HEK293 (cell line): ENCODE measurements around the gene DUSP14.

Experiments
- CTCF ChIA-PET: fragments of 350-600 bp; formaldehyde crosslinking; extraction: SDS; loops from one replicate; lab custom pipeline; 2021; ENCODE audit warnings: antibody characterized with exemption; lab: Yijun Ruan, JAX
- POLR2A ChIA-PET: fragments of 300-600 bp; formaldehyde crosslinking; extraction: SDS; loops from one replicate; lab custom pipeline; 2020; ENCODE audit warnings: antibody characterized with exemption, inconsistent platforms; lab: Yijun Ruan, JAX
- H3K27ac ChIP-seq: fragments of 200-500 bp; sonication (Bioruptor generic); 2 replicates; pipeline ENCODE4 v1.5.1; 2014; ENCODE audit warnings: low read depth, low read length, control low read depth, inconsistent platforms; ENCODE audit errors: extremely low read depth
- H3K36me3 ChIP-seq, 2 experiments: fragments of 200-500 bp in 1 of 2; sonication (Bioruptor generic) in 1 of 2; 1 replicate in 1 of 2; 2 replicates in 1 of 2; pipeline ENCODE4 v1.5.1; 2014 to 2017; ENCODE audit warnings: inconsistent platforms in 2 of 2, low read length in 2 of 2; ENCODE audit not compliant: control insufficient read depth in 2 of 2, insufficient read depth in 1 of 2
- H3K4me1 ChIP-seq: fragments of 200-500 bp; sonication (Bioruptor generic); 2 replicates; pipeline ENCODE4 v1.5.1; 2014; ENCODE audit warnings: mild to moderate bottlenecking, low read length, inconsistent platforms; ENCODE audit not compliant: control insufficient read depth, insufficient read depth
- H3K4me3 ChIP-seq: 2 replicates; pipeline ENCODE4 v1.5.1; 2011; ENCODE audit warnings: low read depth, mild to moderate bottlenecking, control low read depth, low read length, moderate library complexity
- H3K9me3 ChIP-seq: fragments of 200-500 bp; sonication (Bioruptor generic); 2 replicates; pipeline ENCODE4 v1.5.1; 2014; ENCODE audit warnings: low read depth, low read length, inconsistent platforms; ENCODE audit not compliant: control insufficient read depth, insufficient read depth
- MYNN ChIP-seq: fragments of 450-650 bp; formaldehyde crosslinking; IDR thresholded peaks from 2 replicates; pipeline ENCODE4 v1.5.1; 2016; ENCODE audit warnings: missing biosample characterization, missing genetic modification characterization, borderline replicate concordance
- MZF1 ChIP-seq: fragments of 450-650 bp; formaldehyde crosslinking; IDR thresholded peaks from 2 replicates; pipeline ENCODE4 v1.5.1; 2017; ENCODE audit warnings: missing biosample characterization, missing genetic modification characterization, borderline replicate concordance
- OSR2 ChIP-seq: fragments of 450-650 bp; formaldehyde crosslinking; IDR thresholded peaks from 2 replicates; pipeline ENCODE4 v1.5.1; 2016; ENCODE audit warnings: missing biosample characterization, missing genetic modification characterization
- PRDM1 ChIP-seq: fragments of 450-650 bp; formaldehyde crosslinking; IDR thresholded peaks from 2 replicates; pipeline ENCODE4; 2016; ENCODE audit warnings: missing biosample characterization, missing genetic modification characterization
- RBAK ChIP-seq: fragments of 450-650 bp; formaldehyde crosslinking; IDR thresholded peaks from 2 replicates; pipeline ENCODE4 v1.5.1; 2016; ENCODE audit warnings: missing biosample characterization, missing genetic modification characterization
- REPIN1 ChIP-seq: fragments of 450-650 bp; formaldehyde crosslinking; IDR thresholded peaks from 2 replicates; pipeline ENCODE4 v1.5.1; 2017; ENCODE audit warnings: missing biosample characterization, missing genetic modification characterization, low read depth
- SCRT1 ChIP-seq: fragments of 450-650 bp; formaldehyde crosslinking; IDR thresholded peaks from 2 replicates; pipeline ENCODE4 v1.5.1; 2016; ENCODE audit warnings: missing biosample characterization, missing genetic modification characterization, borderline replicate concordance
- TCF7L2 ChIP-seq: IDR thresholded peaks from 2 replicates; pipeline ENCODE4 v1.6.1; 2011; ENCODE audit warnings: low read depth, mild to moderate bottlenecking, inconsistent platforms, low read length, moderate library complexity, borderline replicate concordance
- ZFP3 ChIP-seq: fragments of 450-650 bp; formaldehyde crosslinking; IDR thresholded peaks from 2 replicates; pipeline ENCODE4 v1.5.1; 2016; ENCODE audit warnings: low read depth, missing biosample characterization, missing genetic modification characterization
- ZNF221 ChIP-seq: fragments of 450-650 bp; formaldehyde crosslinking; IDR thresholded peaks from 2 replicates; pipeline ENCODE4 v1.5.1; 2017; ENCODE audit warnings: missing biosample characterization, missing genetic modification characterization, borderline replicate concordance
- ZNF24 ChIP-seq: fragments of 450-650 bp; formaldehyde crosslinking; IDR thresholded peaks from 2 replicates; pipeline ENCODE4 v1.5.1; 2016; ENCODE audit warnings: missing biosample characterization, missing genetic modification characterization
- ZNF292 ChIP-seq: fragments of 450-650 bp; formaldehyde crosslinking; IDR thresholded peaks from 2 replicates; pipeline ENCODE4 v1.5.1; 2016; ENCODE audit warnings: low read depth, missing biosample characterization, missing genetic modification characterization, borderline replicate concordance
- ZNF311 ChIP-seq: fragments of 450-650 bp; formaldehyde crosslinking; IDR thresholded peaks from 2 replicates; pipeline ENCODE4 v1.5.1; 2017; ENCODE audit warnings: missing biosample characterization, missing genetic modification characterization, borderline replicate concordance
- ZNF555 ChIP-seq: fragments of 450-650 bp; formaldehyde crosslinking; conservative IDR thresholded peaks from 2 replicates; pipeline ENCODE4 v1.5.1; 2017; ENCODE audit warnings: missing biosample characterization, mild to moderate bottlenecking, missing genetic modification characterization, inconsistent platforms
- ZNF561 ChIP-seq: fragments of 450-650 bp; IDR thresholded peaks from 2 replicates; pipeline ENCODE4 v1.5.1; 2018; ENCODE audit warnings: missing biosample characterization, missing genetic modification characterization, borderline replicate concordance
- ZNF571 ChIP-seq: fragments of 450-650 bp; formaldehyde crosslinking; IDR thresholded peaks from 2 replicates; pipeline ENCODE4 v1.5.0; 2017; ENCODE audit warnings: missing biosample characterization, missing genetic modification characterization
- ZNF664 ChIP-seq: fragments of 450-650 bp; formaldehyde crosslinking; IDR thresholded peaks from 2 replicates; pipeline ENCODE4 v1.5.1; 2016; ENCODE audit warnings: missing biosample characterization, missing genetic modification characterization
- ZNF792 ChIP-seq: fragments of 450-650 bp; formaldehyde crosslinking; IDR thresholded peaks from 2 replicates; pipeline ENCODE4 v1.5.1; 2016; ENCODE audit warnings: missing biosample characterization, missing genetic modification characterization
- ZSCAN4 ChIP-seq: fragments of 450-650 bp; formaldehyde crosslinking; IDR thresholded peaks from 2 replicates; pipeline ENCODE4 v1.5.1; 2017; ENCODE audit warnings: missing biosample characterization, missing genetic modification characterization
- TF ChIP-seq, protein P1 (sequence below): fragments of 450-650 bp; IDR thresholded peaks from 2 replicates; pipeline ENCODE4 v1.5.1; 2018; ENCODE audit warnings: missing biosample characterization, mild to moderate bottlenecking, missing genetic modification characterization
- TF ChIP-seq, protein P2 (sequence below): fragments of 450-650 bp; formaldehyde crosslinking; IDR thresholded peaks from 2 replicates; pipeline ENCODE4 v1.5.1; 2017; ENCODE audit warnings: missing biosample characterization, missing genetic modification characterization
- TF ChIP-seq, protein P3 (sequence below): fragments of 450-650 bp; formaldehyde crosslinking; IDR thresholded peaks from 2 replicates; pipeline ENCODE4 v1.5.1; 2017; ENCODE audit warnings: missing biosample characterization, missing genetic modification characterization
- TF ChIP-seq, protein P4 (sequence below): fragments of 450-650 bp; formaldehyde crosslinking; IDR thresholded peaks from 2 replicates; pipeline ENCODE4 v1.5.1; 2016; ENCODE audit warnings: missing biosample characterization, missing genetic modification characterization

The DUSP14 gene

DNA sequence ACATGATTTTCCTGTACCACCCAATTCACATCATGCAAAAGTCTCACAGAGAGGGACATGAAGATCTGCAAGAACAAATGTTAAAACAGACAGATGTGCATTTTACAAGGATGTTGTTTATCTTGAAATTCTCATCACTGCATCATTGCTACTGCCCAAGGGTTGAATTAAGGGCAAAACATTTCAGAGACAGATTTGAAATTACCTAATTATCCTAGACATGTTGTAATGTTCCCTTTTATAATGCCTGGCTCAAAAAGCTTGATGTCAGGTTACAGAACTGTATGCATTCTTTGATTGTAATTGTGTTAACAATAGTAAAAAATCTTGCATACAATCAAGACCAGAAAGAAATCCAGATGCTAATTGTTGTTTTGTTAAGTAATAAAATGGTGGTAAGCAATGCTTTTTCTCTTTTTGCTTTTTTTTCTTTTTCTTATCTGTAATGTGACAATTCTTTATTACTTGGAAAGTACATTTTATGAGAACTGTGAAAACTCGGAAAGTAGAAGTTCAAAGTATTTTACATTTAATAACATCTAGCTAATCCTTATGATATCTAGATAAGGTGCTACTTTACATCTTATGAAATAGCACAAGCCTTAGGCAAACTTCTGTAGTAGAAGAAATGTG lies 3.6 kb upstream of the DUSP14 start:
- Histone ChIP-seq H3K27ac (no peak overlapping the region), H3K9me3 (no peaks in the 10 kb centered on the region), H3K4me3 (no peak overlapping the region), H3K36me3 (no peaks in the 10 kb centered on the region), H3K4me1 (peaks cover 21% of the 10 kb centered on the region)
- CTCF ChIA-PET, result interaction anchor here (1.2 to 1.4 kb wide), 2 partner anchors 13 to 113 kb away, joined by 3 to 5 read pairs; no protein-coding TSS in a partner anchor
- TF ChIP-seq ZNF792 (tag by site-specific recombination) (no peak), ZNF24 (tag by site-specific recombination) (no peak), ZNF561 (tag by site-specific recombination) (no peak), ZNF221 (no peak), PRDM1 (tag by site-specific recombination) (no peak), ZFP3 (tag by site-specific recombination) (no peak), ZNF555 (tag by site-specific recombination) (no peak), ZNF664 (tag by site-specific recombination) (no peak), SCRT1 (tag by site-specific recombination) (no peak), TCF7L2 (0 out of 2 replicates have a peak, but pooled peaks have one; percentile 22), RBAK (tag by site-specific recombination) (no peak), MZF1 (tag by site-specific recombination) (no peak), REPIN1 (tag by site-specific recombination) (no peak), OSR2 (tag by site-specific recombination) (peak; percentile 22; the same call in 1 of the 2 replicates), ZNF311 (tag by site-specific recombination) (no peak), ZSCAN4 (no peak)
- TF ChIP-seq, protein P1, sequence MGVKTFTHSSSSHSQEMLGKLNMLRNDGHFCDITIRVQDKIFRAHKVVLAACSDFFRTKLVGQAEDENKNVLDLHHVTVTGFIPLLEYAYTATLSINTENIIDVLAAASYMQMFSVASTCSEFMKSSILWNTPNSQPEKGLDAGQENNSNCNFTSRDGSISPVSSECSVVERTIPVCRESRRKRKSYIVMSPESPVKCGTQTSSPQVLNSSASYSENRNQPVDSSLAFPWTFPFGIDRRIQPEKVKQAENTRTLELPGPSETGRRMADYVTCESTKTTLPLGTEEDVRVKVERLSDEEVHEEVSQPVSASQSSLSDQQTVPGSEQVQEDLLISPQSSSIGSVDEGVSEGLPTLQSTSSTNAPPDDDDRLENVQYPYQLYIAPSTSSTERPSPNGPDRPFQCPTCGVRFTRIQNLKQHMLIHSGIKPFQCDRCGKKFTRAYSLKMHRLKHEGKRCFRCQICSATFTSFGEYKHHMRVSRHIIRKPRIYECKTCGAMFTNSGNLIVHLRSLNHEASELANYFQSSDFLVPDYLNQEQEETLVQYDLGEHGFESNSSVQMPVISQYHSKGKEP, result 0 out of 2 replicates have a peak, but pooled peaks have one; percentile 25
- TF ChIP-seq, protein P2, sequence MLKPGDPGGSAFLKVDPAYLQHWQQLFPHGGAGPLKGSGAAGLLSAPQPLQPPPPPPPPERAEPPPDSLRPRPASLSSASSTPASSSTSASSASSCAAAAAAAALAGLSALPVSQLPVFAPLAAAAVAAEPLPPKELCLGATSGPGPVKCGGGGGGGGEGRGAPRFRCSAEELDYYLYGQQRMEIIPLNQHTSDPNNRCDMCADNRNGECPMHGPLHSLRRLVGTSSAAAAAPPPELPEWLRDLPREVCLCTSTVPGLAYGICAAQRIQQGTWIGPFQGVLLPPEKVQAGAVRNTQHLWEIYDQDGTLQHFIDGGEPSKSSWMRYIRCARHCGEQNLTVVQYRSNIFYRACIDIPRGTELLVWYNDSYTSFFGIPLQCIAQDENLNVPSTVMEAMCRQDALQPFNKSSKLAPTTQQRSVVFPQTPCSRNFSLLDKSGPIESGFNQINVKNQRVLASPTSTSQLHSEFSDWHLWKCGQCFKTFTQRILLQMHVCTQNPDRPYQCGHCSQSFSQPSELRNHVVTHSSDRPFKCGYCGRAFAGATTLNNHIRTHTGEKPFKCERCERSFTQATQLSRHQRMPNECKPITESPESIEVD (tag by site-specific recombination), result peak; percentile 94
- POLR2A ChIA-PET, result no interaction called here

DNA sequence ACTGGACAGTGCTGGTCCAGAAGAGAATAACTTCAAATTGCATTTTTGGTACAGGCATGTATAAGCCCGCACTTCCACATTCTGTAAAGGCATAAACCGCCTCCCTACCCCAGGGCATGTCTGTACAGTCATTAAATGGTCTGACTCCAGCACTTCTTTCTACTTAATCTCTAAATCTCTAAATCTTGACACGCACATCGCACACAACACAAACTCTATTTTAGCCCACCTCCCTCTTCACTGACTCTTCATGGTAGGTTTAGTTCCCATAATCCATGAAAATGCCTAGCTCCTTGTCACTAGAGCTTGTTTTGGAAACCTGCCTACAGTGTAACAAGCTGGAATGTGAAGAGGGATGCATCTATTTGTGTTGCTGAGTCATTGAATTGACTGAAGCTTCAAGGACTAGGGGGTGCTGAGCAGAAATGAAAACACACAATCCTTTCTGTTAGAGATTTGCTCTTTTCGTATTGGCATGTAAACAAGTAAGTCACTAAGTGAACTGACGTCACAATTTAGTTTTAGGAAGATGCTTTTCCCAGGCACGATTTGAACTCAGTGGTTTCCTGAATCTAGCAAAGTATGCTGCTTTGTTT lies 1.6 kb upstream of the DUSP14 start:
- ChIA-PET POLR2A (interaction anchor here (0.5 to 1.1 kb wide), 4 partner anchors 26 to 122 kb away, joined by 3 to 8 read pairs (median 4); partner anchors contain the start of genes ACACA, SYNRG and TADA2A), CTCF (interaction anchor here (0.6 to 1.2 kb wide), 3 partner anchors 82 to 114 kb away, joined by 3 to 6 read pairs (median 3); no protein-coding TSS in a partner anchor)
- Histone ChIP-seq H3K36me3 (no peaks in the 10 kb centered on the region), H3K4me3 (no peak overlapping the region; the same call in 1 of the 2 replicates), H3K9me3 (no peaks in the 10 kb centered on the region), H3K27ac (peak overlapping the region; percentile 94), H3K4me1 (peaks cover 21% of the 10 kb centered on the region)
- TF ChIP-seq MYNN (tag by site-specific recombination), result no peak
- TF ChIP-seq ZNF292 (tag by site-specific recombination), result no peak
- TF ChIP-seq, protein P3, sequence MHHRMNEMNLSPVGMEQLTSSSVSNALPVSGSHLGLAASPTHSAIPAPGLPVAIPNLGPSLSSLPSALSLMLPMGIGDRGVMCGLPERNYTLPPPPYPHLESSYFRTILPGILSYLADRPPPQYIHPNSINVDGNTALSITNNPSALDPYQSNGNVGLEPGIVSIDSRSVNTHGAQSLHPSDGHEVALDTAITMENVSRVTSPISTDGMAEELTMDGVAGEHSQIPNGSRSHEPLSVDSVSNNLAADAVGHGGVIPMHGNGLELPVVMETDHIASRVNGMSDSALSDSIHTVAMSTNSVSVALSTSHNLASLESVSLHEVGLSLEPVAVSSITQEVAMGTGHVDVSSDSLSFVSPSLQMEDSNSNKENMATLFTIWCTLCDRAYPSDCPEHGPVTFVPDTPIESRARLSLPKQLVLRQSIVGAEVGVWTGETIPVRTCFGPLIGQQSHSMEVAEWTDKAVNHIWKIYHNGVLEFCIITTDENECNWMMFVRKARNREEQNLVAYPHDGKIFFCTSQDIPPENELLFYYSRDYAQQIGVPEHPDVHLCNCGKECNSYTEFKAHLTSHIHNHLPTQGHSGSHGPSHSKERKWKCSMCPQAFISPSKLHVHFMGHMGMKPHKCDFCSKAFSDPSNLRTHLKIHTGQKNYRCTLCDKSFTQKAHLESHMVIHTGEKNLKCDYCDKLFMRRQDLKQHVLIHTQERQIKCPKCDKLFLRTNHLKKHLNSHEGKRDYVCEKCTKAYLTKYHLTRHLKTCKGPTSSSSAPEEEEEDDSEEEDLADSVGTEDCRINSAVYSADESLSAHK (tag by site-specific recombination), result peak; percentile 83
- no peak for TF ChIP-seq ZNF571
- peak; percentile 88; the same call in 1 of the 2 replicates for TF ChIP-seq ZNF24 (tag by site-specific recombination)
- TF ChIP-seq, protein P4, sequence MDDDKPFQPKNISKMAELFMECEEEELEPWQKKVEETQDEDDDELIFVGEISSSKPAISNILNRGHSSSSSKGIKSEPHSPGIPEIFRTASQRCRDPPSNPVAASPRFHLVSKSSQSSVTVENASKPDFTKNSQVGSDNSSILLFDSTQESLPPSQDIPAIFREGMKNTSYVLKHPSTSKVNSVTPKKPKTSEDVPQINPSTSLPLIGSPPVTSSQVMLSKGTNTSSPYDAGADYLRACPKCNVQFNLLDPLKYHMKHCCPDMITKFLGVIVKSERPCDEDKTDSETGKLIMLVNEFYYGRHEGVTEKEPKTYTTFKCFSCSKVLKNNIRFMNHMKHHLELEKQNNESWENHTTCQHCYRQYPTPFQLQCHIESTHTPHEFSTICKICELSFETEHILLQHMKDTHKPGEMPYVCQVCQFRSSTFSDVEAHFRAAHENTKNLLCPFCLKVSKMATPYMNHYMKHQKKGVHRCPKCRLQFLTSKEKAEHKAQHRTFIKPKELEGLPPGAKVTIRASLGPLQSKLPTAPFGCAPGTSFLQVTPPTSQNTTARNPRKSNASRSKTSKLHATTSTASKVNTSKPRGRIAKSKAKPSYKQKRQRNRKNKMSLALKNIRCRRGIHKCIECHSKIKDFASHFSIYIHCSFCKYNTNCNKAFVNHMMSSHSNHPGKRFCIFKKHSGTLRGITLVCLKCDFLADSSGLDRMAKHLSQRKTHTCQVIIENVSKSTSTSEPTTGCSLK (tag by site-specific recombination), result no peak
